ENCODE measurements around the gene RFC4. TPM values are rescaled to one million over a fixed set of nuclear protein-coding genes. Genes with fewer than 3 reads are reported as not detected.

RFC4 gene
- total and polyA plus RNA-seq, 2 of the 13 experiments (the other 11 are each of a cell fraction or from before 2014, with no cell fraction given), result 18.5 to 103 TPM

DNA sequence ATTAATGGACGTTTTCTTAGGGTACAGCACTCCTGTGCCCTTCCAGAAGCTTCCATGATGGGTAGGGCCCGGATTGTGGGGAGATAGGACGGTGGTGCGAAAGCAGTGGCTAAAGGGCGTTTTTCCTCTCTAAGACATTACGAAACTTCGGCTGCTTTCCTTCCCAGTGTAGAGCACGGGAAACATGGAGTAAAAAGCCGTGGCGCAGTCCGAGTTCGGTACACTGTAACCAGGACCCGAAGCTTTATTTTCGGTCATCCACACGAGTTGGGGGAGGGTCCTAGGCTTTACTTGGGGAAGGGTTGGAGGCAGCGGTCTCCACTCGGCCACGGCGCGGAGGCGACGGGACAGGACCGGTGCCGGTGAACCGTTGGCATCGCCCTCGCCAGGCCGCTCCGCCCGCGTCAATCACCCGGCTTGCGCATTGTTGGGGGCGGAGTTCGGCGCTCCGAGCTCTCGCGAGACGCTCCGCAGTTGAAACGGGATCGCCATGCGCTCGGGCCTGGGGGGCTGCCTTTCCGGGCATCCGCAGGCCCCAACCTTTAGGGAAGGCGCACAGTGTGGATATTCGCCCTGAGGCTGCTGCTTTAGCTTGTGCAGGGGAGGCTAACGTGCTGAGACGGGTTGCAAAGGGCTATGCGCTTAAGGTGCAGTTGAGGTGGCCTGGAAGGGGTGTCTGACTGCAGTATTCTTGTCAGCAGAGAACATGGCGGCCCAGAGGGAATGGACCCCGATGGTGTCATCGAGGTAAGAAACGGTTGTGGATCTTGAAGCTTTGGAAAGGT, 22.4 kb downstream of the RFC4 start (continued):
- TF ChIP-seq, protein P1, sequence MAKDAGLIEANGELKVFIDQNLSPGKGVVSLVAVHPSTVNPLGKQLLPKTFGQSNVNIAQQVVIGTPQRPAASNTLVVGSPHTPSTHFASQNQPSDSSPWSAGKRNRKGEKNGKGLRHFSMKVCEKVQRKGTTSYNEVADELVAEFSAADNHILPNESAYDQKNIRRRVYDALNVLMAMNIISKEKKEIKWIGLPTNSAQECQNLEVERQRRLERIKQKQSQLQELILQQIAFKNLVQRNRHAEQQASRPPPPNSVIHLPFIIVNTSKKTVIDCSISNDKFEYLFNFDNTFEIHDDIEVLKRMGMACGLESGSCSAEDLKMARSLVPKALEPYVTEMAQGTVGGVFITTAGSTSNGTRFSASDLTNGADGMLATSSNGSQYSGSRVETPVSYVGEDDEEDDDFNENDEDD (CRISPR knock-in tag; IDR thresholded peaks at IDR 0.05; ENCODE audit: borderline replicate concordance), result no peak
- peak; percentile 37; the same call in 1 of the 2 replicates for TF ChIP-seq PAF1 (CRISPR knock-in tag; IDR thresholded peaks at IDR 0.05)
- TF ChIP-seq, protein P2, sequence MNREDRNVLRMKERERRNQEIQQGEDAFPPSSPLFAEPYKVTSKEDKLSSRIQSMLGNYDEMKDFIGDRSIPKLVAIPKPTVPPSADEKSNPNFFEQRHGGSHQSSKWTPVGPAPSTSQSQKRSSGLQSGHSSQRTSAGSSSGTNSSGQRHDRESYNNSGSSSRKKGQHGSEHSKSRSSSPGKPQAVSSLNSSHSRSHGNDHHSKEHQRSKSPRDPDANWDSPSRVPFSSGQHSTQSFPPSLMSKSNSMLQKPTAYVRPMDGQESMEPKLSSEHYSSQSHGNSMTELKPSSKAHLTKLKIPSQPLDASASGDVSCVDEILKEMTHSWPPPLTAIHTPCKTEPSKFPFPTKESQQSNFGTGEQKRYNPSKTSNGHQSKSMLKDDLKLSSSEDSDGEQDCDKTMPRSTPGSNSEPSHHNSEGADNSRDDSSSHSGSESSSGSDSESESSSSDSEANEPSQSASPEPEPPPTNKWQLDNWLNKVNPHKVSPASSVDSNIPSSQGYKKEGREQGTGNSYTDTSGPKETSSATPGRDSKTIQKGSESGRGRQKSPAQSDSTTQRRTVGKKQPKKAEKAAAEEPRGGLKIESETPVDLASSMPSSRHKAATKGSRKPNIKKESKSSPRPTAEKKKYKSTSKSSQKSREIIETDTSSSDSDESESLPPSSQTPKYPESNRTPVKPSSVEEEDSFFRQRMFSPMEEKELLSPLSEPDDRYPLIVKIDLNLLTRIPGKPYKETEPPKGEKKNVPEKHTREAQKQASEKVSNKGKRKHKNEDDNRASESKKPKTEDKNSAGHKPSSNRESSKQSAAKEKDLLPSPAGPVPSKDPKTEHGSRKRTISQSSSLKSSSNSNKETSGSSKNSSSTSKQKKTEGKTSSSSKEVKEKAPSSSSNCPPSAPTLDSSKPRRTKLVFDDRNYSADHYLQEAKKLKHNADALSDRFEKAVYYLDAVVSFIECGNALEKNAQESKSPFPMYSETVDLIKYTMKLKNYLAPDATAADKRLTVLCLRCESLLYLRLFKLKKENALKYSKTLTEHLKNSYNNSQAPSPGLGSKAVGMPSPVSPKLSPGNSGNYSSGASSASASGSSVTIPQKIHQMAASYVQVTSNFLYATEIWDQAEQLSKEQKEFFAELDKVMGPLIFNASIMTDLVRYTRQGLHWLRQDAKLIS (CRISPR knock-in tag; IDR thresholded peaks at IDR 0.05), result no peak; the same call in 1 of the 2 replicates
- TF ChIP-seq ZMYM4 (CRISPR knock-in tag; IDR thresholded peaks at IDR 0.05), result no peak
- peak; percentile 88; the same call in 1 of the 2 replicates for TF ChIP-seq ZNF761 (CRISPR knock-in tag; conservative IDR thresholded peaks at IDR 0.05)
- peak; percentile 74; the same call in 1 of the 2 replicates for TF ChIP-seq ARID2 (CRISPR knock-in tag; IDR thresholded peaks at IDR 0.05; ENCODE audit: borderline replicate concordance)
- no peak for TF ChIP-seq ZNF510 (CRISPR knock-in tag; IDR thresholded peaks at IDR 0.05; ENCODE audit: low read depth)
- no peak for TF ChIP-seq ZNF570 (CRISPR knock-in tag; IDR thresholded peaks at IDR 0.05; ENCODE audit: borderline replicate concordance)
- TF ChIP-seq ZBTB1 (CRISPR knock-in tag; IDR thresholded peaks at IDR 0.05; ENCODE audit: borderline replicate concordance), result no peak
- TF ChIP-seq, protein P3, sequence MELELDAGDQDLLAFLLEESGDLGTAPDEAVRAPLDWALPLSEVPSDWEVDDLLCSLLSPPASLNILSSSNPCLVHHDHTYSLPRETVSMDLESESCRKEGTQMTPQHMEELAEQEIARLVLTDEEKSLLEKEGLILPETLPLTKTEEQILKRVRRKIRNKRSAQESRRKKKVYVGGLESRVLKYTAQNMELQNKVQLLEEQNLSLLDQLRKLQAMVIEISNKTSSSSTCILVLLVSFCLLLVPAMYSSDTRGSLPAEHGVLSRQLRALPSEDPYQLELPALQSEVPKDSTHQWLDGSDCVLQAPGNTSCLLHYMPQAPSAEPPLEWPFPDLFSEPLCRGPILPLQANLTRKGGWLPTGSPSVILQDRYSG (CRISPR knock-in tag; IDR thresholded peaks at IDR 0.05), result no peak
- TF ChIP-seq, protein P4, sequence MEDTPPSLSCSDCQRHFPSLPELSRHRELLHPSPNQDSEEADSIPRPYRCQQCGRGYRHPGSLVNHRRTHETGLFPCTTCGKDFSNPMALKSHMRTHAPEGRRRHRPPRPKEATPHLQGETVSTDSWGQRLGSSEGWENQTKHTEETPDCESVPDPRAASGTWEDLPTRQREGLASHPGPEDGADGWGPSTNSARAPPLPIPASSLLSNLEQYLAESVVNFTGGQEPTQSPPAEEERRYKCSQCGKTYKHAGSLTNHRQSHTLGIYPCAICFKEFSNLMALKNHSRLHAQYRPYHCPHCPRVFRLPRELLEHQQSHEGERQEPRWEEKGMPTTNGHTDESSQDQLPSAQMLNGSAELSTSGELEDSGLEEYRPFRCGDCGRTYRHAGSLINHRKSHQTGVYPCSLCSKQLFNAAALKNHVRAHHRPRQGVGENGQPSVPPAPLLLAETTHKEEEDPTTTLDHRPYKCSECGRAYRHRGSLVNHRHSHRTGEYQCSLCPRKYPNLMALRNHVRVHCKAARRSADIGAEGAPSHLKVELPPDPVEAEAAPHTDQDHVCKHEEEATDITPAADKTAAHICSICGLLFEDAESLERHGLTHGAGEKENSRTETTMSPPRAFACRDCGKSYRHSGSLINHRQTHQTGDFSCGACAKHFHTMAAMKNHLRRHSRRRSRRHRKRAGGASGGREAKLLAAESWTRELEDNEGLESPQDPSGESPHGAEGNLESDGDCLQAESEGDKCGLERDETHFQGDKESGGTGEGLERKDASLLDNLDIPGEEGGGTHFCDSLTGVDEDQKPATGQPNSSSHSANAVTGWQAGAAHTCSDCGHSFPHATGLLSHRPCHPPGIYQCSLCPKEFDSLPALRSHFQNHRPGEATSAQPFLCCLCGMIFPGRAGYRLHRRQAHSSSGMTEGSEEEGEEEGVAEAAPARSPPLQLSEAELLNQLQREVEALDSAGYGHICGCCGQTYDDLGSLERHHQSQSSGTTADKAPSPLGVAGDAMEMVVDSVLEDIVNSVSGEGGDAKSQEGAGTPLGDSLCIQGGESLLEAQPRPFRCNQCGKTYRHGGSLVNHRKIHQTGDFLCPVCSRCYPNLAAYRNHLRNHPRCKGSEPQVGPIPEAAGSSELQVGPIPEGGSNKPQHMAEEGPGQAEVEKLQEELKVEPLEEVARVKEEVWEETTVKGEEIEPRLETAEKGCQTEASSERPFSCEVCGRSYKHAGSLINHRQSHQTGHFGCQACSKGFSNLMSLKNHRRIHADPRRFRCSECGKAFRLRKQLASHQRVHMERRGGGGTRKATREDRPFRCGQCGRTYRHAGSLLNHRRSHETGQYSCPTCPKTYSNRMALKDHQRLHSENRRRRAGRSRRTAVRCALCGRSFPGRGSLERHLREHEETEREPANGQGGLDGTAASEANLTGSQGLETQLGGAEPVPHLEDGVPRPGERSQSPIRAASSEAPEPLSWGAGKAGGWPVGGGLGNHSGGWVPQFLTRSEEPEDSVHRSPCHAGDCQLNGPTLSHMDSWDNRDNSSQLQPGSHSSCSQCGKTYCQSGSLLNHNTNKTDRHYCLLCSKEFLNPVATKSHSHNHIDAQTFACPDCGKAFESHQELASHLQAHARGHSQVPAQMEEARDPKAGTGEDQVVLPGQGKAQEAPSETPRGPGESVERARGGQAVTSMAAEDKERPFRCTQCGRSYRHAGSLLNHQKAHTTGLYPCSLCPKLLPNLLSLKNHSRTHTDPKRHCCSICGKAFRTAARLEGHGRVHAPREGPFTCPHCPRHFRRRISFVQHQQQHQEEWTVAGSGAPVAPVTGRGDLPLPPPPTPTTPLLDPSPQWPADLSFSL (CRISPR knock-in tag; IDR thresholded peaks at IDR 0.05), result no peak
- peak; percentile 72; the same call in 1 of the 2 replicates for TF ChIP-seq KDM5B (CRISPR knock-in tag; IDR thresholded peaks at IDR 0.05; ENCODE audit: borderline replicate concordance)
- TF ChIP-seq HNRNPK (IDR thresholded peaks at IDR 0.05; ENCODE audit: low read depth, low read length, poor library complexity, severe bottlenecking), result no peak
- no peak for TF ChIP-seq ZNF75D (CRISPR knock-in tag; IDR thresholded peaks at IDR 0.05; ENCODE audit: borderline replicate concordance)
- no peak for TF ChIP-seq TBX3 (IDR thresholded peaks at IDR 0.05; ENCODE audit: borderline replicate concordance)

All from HepG2 (cell line).